ENCODE data around the gene TSC2.

Gene TSC2

DNA sequence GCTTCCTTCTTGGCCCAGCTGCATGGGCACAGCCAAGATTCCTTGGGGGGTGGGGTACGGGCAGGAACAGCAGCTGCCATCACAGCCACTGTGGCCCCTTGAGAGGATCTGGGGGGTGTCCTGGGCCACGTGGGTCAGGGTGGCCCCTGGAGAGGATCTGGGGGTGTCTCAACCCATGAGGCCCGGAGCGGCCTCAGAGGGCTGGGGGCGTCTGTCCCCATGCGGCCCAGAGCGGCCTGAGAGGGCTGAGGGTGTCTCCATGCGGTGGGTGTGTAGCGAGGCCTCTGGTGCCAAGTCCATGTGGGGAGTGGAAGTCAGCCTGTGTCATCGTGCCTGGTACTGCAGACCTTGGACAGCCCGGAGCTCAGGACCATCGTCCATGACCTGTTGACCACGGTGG, 13.7 kb downstream of the TSC2 start:
- no peak overlapping the region for H3K27ac ChIP-seq
- TF ChIP-seq, protein P1, sequence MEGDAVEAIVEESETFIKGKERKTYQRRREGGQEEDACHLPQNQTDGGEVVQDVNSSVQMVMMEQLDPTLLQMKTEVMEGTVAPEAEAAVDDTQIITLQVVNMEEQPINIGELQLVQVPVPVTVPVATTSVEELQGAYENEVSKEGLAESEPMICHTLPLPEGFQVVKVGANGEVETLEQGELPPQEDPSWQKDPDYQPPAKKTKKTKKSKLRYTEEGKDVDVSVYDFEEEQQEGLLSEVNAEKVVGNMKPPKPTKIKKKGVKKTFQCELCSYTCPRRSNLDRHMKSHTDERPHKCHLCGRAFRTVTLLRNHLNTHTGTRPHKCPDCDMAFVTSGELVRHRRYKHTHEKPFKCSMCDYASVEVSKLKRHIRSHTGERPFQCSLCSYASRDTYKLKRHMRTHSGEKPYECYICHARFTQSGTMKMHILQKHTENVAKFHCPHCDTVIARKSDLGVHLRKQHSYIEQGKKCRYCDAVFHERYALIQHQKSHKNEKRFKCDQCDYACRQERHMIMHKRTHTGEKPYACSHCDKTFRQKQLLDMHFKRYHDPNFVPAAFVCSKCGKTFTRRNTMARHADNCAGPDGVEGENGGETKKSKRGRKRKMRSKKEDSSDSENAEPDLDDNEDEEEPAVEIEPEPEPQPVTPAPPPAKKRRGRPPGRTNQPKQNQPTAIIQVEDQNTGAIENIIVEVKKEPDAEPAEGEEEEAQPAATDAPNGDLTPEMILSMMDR (conservative IDR thresholded peaks at IDR 0.05): no peak

- no peak overlapping the region for H3K27ac ChIP-seq
- TF ChIP-seq, protein P1 (conservative IDR thresholded peaks at IDR 0.05): no peak
Measured at GRCh38 chr16:2062801-2063200, 15.0 kb downstream of the TSC2 start.

GRCh38 chr16:2063861-2064260, 16.1 kb downstream of the TSC2 start:
- TF ChIP-seq, protein P1 (conservative IDR thresholded peaks at IDR 0.05): no peak
- H3K27ac ChIP-seq: no peak overlapping the region

DNA sequence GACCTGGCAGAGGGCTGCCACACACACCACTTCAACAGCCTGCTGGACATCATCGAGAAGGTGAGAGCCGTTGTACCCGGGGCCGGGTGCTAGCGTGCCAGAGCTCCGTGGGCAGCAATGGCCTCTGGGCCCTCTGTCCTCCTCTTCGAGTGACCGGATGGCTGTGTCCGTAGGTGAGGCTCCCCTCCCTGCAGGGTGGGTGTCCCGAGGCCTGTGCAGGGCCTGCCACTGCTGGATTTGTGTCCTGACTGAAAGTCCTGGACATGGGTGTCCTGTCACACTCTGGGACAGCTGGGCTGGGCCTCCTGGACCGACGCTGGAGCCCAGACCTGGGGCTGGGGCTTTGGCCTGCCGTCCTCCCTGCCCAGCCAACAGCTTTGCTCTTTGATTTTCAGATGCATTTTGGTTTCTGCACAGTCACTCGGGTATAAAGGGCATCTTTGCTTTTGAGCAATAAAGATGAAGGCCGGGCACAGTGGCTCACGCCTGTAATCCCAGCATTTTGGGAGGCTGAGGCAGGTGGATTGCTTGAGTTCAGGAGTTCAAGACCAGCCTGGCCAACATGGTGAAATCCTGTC, 16.7 kb downstream of the TSC2 start:
- no peak overlapping the region for H3K27ac ChIP-seq
- TF ChIP-seq, protein P1 (conservative IDR thresholded peaks at IDR 0.05): no peak

GRCh38 chr16:2066139-2066538, 18.4 kb downstream of the TSC2 start:
- TF ChIP-seq, protein P1 (conservative IDR thresholded peaks at IDR 0.05): no peak
- H3K27ac ChIP-seq: no peak overlapping the region

- TF ChIP-seq, protein P1 (conservative IDR thresholded peaks at IDR 0.05): no peak
- no peak overlapping the region for H3K27ac ChIP-seq
Measured at GRCh38 chr16:2070576-2071453, 23.0 kb downstream of the TSC2 start.

- no peak overlapping the region for H3K27ac ChIP-seq
- TF ChIP-seq, protein P1 (conservative IDR thresholded peaks at IDR 0.05): no peak
Measured at GRCh38 chr16:2071454-2072202, 23.8 kb downstream of the TSC2 start.
